ENCODE results near the gene FLG2.

DNA sequence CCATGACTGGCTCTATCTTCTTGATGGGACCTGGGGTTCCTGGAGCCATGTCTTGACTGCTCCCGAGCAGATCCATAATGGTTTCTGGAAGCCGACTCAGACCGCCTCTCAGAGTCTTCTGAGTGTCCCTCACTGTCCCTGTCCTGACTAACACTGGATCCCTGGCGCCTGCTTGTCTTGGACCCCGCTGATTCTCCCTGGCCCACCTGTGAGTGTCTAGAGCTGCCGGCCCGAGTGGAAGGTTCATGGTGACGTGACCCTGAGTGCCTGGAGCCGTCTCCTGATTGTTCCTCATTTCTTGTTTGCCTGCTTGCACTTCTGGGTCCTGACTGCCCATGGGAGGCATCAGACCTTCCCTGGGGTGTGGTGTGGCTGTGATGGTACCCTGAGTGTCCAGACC is 49.9 kb downstream of the FLG2 start:
- TF ChIP-seq, protein P1, sequence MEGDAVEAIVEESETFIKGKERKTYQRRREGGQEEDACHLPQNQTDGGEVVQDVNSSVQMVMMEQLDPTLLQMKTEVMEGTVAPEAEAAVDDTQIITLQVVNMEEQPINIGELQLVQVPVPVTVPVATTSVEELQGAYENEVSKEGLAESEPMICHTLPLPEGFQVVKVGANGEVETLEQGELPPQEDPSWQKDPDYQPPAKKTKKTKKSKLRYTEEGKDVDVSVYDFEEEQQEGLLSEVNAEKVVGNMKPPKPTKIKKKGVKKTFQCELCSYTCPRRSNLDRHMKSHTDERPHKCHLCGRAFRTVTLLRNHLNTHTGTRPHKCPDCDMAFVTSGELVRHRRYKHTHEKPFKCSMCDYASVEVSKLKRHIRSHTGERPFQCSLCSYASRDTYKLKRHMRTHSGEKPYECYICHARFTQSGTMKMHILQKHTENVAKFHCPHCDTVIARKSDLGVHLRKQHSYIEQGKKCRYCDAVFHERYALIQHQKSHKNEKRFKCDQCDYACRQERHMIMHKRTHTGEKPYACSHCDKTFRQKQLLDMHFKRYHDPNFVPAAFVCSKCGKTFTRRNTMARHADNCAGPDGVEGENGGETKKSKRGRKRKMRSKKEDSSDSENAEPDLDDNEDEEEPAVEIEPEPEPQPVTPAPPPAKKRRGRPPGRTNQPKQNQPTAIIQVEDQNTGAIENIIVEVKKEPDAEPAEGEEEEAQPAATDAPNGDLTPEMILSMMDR (IDR thresholded peaks at IDR 0.05), result no peak
- no peak for TF ChIP-seq POLR2A (IDR thresholded peaks at IDR 0.05)
- TF ChIP-seq POLR2AphosphoS5 (IDR thresholded peaks at IDR 0.05), result no peak
